Measurements from ENCODE around the gene SOX5.

The SOX5 gene

DNA sequence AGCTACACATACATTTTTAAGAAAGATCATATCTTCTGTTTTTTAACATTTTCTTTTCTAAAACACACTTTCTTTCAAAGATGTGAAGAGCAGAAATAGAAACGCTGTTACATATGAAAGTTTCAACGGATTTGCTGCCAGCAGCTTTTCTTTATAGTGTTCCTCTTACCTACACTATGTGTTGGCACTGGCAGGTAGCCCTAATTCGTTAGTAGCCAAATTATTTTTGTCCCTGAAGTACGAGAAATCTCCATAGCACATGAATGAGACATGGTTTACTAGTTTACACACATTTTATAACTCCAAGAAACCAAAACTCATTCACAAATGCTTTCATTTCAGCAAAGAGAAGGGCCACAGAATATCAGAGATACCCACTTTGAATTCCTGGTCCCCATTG lies 6.6 kb downstream of the SOX5 start:
- Histone ChIP-seq H3K36me3 (ENCODE audit: insufficient read depth, low read length) (peaks cover 3% of the 10 kb centered on the region), H3K9me3 (ENCODE audit: low read length) (no peaks in the 10 kb centered on the region), H3K4me3 (ENCODE audit: low read length) (no peak overlapping the region), H3K4me1 (ENCODE audit: insufficient read depth, low read length) (peaks cover 7% of the 10 kb centered on the region), H3K27me3 (ENCODE audit: insufficient read depth, low read length) (no peaks in the 10 kb centered on the region), H2AFZ (ENCODE audit: low read depth, low read length) (no peak overlapping the region)

DNA sequence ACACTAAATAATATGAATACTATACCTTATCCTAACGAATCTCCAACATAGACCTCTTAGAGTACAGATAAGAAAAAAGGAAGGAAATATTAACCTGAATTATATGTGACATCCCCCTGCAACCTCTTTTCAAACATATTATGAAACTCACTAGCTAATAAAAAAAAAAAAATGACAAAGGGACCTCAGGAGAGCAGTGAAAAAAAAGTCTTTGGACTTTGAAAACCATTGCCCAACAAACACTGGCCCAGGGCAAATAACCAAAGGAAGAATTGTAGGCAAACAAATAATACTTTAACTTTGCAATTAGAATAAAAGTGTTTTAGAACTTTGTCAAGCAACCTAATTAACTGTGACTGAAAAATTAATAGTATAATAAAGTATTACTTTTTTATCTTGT lies 7.7 kb downstream of the SOX5 start:
- Histone ChIP-seq H3K4me1 (ENCODE audit: insufficient read depth, low read length) (peaks cover 3% of the 10 kb centered on the region), H3K9me3 (ENCODE audit: low read length) (no peaks in the 10 kb centered on the region), H3K36me3 (ENCODE audit: insufficient read depth, low read length) (peaks cover 3% of the 10 kb centered on the region), H3K27me3 (ENCODE audit: insufficient read depth, low read length) (no peaks in the 10 kb centered on the region), H2AFZ (ENCODE audit: low read depth, low read length) (no peak overlapping the region), H3K4me3 (ENCODE audit: low read length) (no peak overlapping the region)

DNA sequence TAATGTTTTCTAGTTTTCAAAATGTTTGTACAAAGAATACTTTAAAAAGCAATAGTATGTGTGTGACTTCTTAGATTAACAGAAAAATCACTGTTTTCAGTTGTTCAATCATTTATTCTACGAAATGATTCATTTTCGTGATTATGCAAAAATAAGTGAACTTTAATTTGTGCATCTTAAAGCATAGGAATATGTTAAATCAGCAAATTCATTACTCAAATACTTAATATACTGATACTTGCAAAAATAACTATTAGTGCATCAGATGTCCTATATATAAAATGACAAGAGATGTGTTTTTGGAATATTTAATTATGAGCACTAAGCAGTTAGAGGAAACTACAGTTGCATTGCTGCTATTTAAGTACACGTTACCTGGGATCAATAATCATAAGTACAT lies 11.0 kb downstream of the SOX5 start:
- Histone ChIP-seq H3K4me3 (ENCODE audit: low read length) (no peak overlapping the region), H3K27me3 (ENCODE audit: insufficient read depth, low read length) (no peaks in the 10 kb centered on the region), H3K36me3 (ENCODE audit: insufficient read depth, low read length) (peaks cover 3% of the 10 kb centered on the region), H2AFZ (ENCODE audit: low read depth, low read length) (no peak overlapping the region), H3K4me1 (ENCODE audit: insufficient read depth, low read length) (no peaks in the 10 kb centered on the region), H3K9me3 (ENCODE audit: low read length) (no peaks in the 10 kb centered on the region)

DNA sequence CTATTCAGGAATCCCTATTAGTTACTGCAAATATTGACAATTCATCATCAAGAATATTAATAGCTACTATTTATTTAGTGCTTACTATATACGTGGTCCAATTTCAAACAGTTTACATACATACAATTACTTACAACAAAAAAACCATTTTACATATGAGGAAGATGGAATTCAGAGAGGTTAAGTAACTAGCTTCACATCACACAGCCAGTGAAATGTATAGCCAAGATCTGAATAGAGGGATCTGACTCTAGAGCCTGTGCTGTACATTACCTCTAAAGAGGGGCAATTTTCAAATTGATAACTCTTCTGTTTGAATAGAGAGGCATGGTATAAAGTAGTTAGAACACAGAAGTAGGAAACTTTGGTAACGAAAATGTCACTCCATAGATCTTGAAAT lies 18.3 kb downstream of the SOX5 start:
- no peaks in the 10 kb centered on the region for H3K36me3 ChIP-seq (ENCODE audit: insufficient read depth, low read length)
- no peak overlapping the region for H3K4me3 ChIP-seq (ENCODE audit: low read length)
- peaks cover 3% of the 10 kb centered on the region for H3K9me3 ChIP-seq (ENCODE audit: low read length)
- H3K4me1 ChIP-seq (ENCODE audit: insufficient read depth, low read length): peaks cover 13% of the 10 kb centered on the region
- H3K27me3 ChIP-seq (ENCODE audit: insufficient read depth, low read length): no peaks in the 10 kb centered on the region
- no peak overlapping the region for H2AFZ ChIP-seq (ENCODE audit: low read depth, low read length)

DNA sequence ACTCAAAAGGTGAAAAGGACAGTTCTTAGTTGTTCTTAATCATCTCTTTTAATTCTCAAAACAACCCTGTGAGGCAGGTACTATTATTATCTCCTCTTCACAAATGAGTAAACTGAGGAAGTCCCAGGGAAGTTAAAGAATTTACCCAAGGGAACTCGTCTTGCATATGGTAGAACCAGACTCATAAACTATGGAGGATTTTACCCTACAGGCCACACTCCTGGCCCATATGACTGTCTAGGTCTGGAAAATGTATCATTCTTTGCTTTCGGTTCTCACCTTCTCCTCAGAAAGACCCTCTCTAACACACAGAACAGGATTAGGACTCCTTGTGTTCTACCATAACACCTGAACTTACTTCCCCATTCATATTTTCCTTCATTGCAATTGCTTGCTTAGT lies 18.9 kb downstream of the SOX5 start:
- no peaks in the 10 kb centered on the region for H3K27me3 ChIP-seq (ENCODE audit: insufficient read depth, low read length)
- H3K36me3 ChIP-seq (ENCODE audit: insufficient read depth, low read length): no peaks in the 10 kb centered on the region
- H2AFZ ChIP-seq (ENCODE audit: low read depth, low read length): no peak overlapping the region

DNA sequence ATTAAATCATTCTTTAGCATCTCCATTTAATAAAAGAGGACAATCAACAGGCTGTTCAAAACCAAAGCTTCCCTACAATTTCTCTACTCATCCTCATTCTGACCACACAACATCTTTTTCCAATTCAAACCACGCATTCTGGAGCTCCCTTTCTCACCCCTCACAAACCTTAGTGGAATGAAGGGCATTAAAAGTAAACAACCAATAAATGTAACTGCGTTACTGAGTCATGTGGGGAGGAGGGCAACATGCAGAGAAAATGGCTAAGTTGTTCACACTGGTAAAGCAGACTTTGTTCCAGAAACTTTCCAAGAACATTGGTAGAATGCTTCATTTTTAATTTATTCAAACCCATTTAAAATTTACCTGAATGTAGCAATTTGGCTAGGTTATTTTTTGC lies 19.6 kb downstream of the SOX5 start:
- Histone ChIP-seq H3K4me1 (ENCODE audit: insufficient read depth, low read length) (peaks cover 13% of the 10 kb centered on the region), H3K36me3 (ENCODE audit: insufficient read depth, low read length) (no peaks in the 10 kb centered on the region), H2AFZ (ENCODE audit: low read depth, low read length) (no peak overlapping the region)

More for the DNA sequence above, 18.9 kb downstream of the SOX5 start:
- H3K4me1 ChIP-seq (ENCODE audit: insufficient read depth, low read length): peaks cover 13% of the 10 kb centered on the region
- no peak overlapping the region for H3K4me3 ChIP-seq (ENCODE audit: low read length)
- H3K9me3 ChIP-seq (ENCODE audit: low read length): peaks cover 3% of the 10 kb centered on the region

DNA sequence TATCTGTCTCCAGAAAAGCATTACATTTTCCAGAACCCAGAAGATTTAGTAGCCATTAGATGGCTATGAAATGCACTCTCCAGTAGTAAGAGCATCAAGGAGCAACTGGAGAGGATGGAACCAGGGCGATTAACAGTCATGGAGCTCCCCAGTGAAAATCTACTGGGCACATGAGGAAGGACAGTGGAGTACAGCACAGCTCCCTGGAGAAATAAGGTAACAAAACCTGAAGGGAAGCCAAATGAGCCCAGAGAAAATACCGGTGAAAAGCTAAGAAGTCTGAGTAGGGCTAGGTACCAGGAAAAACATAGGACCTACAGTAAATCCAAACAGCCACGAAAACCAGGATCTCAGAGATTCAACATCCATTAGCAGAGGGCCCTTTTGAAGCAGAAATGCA lies 21.6 kb downstream of the SOX5 start:
- Histone ChIP-seq H3K9me3 (ENCODE audit: low read length) (peaks cover 3% of the 10 kb centered on the region), H3K27me3 (ENCODE audit: insufficient read depth, low read length) (no peaks in the 10 kb centered on the region), H2AFZ (ENCODE audit: low read depth, low read length) (no peak overlapping the region), H3K4me3 (ENCODE audit: low read length) (no peak overlapping the region), H3K36me3 (ENCODE audit: insufficient read depth, low read length) (no peaks in the 10 kb centered on the region), H3K4me1 (ENCODE audit: insufficient read depth, low read length) (peaks cover 13% of the 10 kb centered on the region)

More for the DNA sequence above, 19.6 kb downstream of the SOX5 start:
- H3K9me3 ChIP-seq (ENCODE audit: low read length): peaks cover 3% of the 10 kb centered on the region
- H3K27me3 ChIP-seq (ENCODE audit: insufficient read depth, low read length): no peaks in the 10 kb centered on the region
- H3K4me3 ChIP-seq (ENCODE audit: low read length): no peak overlapping the region

DNA sequence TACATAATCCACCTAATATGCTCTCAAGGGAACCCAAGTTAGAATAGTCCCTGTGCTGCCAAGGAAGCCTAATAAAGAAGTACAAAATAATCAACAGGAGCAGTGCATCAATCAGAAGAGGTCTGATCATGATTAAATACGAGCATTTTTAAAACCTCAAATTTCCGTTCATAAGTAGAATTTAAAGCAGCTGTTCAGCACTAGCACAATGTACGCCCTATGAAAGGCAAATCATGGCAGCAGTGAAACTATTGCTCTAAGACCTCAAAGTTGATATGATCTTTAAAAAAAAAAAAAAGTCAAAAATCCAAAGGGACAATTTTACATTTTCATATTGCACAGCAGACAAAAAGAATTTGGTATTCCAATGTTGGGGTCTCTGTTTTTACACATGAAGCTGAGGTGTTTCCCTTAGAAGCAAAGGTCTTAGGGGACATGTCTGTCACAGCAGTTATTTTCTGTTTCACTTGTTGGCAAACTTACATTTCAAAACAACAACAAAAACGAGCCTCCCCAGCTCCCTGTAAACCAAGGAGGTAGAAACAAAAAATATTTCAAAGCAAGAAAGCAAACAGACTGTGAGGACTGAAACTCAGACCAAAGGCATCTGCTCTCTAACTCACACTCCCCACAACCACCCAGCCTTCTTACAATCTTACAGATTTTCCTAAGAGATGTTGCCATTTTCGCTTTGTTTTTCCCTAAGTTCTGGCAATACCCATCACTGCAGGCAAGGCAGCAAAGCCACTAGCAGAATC lies 28.2 kb downstream of the SOX5 start:
- Histone ChIP-seq H3K9me3 (ENCODE audit: low read length) (no peaks in the 10 kb centered on the region), H3K4me1 (ENCODE audit: insufficient read depth, low read length) (no peaks in the 10 kb centered on the region), H2AFZ (ENCODE audit: low read depth, low read length) (no peak overlapping the region), H3K36me3 (ENCODE audit: insufficient read depth, low read length) (no peaks in the 10 kb centered on the region), H3K4me3 (ENCODE audit: low read length) (no peak overlapping the region), H3K27me3 (ENCODE audit: insufficient read depth, low read length) (no peaks in the 10 kb centered on the region)

DNA sequence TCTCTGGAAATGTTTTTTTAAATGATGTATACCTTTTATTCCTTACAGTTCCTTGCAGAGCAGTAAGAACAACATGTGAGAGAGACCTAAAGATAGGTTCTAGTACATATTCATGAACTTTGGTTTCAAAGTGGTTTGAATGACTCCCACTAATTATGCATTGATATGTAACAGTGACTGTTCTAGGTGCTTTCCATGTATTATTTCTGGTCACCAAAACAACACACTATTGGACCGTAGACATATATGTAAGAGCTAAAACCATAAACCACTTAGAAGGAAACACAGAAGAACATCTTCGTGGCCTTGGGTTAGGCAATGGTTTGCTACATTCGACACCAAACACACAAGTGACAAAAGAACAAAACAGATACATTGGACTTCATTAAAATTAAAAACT lies 37.9 kb downstream of the SOX5 start:
- H3K4me3 ChIP-seq (ENCODE audit: low read length): no peak overlapping the region
- H3K27me3 ChIP-seq (ENCODE audit: insufficient read depth, low read length): no peaks in the 10 kb centered on the region
- H3K9me3 ChIP-seq (ENCODE audit: low read length): no peaks in the 10 kb centered on the region
- no peaks in the 10 kb centered on the region for H3K36me3 ChIP-seq (ENCODE audit: insufficient read depth, low read length)
- H2AFZ ChIP-seq (ENCODE audit: low read depth, low read length): no peak overlapping the region
- peaks cover 14% of the 10 kb centered on the region for H3K4me1 ChIP-seq (ENCODE audit: insufficient read depth, low read length)

DNA sequence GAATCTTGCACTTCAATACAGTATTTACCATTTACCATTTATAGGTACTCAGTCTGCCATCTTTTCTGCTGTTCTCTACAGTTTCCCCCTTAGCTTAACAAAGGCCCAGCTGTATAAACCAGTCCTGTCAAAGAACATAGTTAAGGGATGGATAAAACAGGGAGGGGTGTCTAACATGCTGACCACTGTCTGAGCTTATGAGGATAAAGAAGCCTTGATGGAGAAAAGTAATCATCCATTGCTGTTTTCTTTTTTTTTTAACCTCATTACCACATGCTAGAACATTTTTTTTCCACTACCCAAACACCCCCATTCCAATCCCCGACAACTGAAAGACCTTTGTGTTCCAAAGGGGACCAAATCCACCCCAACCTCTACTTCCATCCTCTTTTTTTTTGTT lies 39.9 kb downstream of the SOX5 start:
- Histone ChIP-seq H3K36me3 (ENCODE audit: insufficient read depth, low read length) (no peaks in the 10 kb centered on the region), H2AFZ (ENCODE audit: low read depth, low read length) (no peak overlapping the region), H3K4me3 (ENCODE audit: low read length) (no peak overlapping the region), H3K4me1 (ENCODE audit: insufficient read depth, low read length) (peaks cover 22% of the 10 kb centered on the region), H3K9me3 (ENCODE audit: low read length) (no peaks in the 10 kb centered on the region), H3K27me3 (ENCODE audit: insufficient read depth, low read length) (no peaks in the 10 kb centered on the region)

DNA sequence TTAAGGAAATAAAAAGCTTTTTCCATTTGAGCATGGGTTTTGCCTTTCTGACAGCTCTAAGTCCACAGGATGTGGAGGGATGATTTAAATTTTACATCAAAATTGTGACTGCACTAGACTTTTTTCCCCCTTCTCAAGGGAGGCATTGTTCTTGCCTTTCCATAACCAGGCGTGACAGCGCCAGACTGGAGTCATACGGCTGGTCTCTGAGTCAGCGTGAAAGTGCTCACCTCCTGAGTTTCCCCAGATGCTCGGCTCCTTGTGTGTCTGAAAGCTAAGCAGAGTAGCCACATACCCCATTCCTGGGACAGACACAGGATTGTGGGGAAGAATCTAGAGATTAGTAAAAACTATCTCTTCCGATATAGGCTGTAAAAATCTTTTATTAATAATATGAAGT lies 43.1 kb downstream of the SOX5 start:
- Histone ChIP-seq H3K4me1 (ENCODE audit: insufficient read depth, low read length) (peaks cover 22% of the 10 kb centered on the region), H3K9me3 (ENCODE audit: low read length) (no peaks in the 10 kb centered on the region), H2AFZ (ENCODE audit: low read depth, low read length) (no peak overlapping the region)

DNA sequence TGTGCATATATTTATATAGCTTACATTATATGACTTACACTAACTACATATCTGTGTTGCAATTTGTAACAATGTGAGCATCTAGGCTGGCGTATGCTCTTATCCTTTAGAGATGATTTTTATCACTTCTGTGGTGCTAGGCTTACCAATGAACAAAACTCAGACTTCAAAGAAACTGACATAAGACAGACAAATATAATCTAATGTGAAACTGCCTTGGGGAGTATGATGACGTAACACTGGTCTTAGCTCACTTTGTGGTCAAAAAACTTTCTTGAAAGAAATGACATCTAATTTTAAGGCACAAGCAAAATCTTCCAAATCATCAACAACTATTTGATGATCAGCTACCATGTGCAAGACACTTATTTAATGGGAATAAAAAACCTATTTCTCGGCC lies 50.0 kb downstream of the SOX5 start:
- H3K9me3 ChIP-seq (ENCODE audit: low read length): no peaks in the 10 kb centered on the region
- no peak overlapping the region for H2AFZ ChIP-seq (ENCODE audit: low read depth, low read length)
- H3K4me1 ChIP-seq (ENCODE audit: insufficient read depth, low read length): peaks cover 22% of the 10 kb centered on the region
- H3K27me3 ChIP-seq (ENCODE audit: insufficient read depth, low read length): no peaks in the 10 kb centered on the region
- H3K4me3 ChIP-seq (ENCODE audit: low read length): no peak overlapping the region
- H3K36me3 ChIP-seq (ENCODE audit: insufficient read depth, low read length): peaks cover 7% of the 10 kb centered on the region

More for the DNA sequence above, 43.1 kb downstream of the SOX5 start:
- no peaks in the 10 kb centered on the region for H3K27me3 ChIP-seq (ENCODE audit: insufficient read depth, low read length)
- no peaks in the 10 kb centered on the region for H3K36me3 ChIP-seq (ENCODE audit: insufficient read depth, low read length)
- H3K4me3 ChIP-seq (ENCODE audit: low read length): no peak overlapping the region

DNA sequence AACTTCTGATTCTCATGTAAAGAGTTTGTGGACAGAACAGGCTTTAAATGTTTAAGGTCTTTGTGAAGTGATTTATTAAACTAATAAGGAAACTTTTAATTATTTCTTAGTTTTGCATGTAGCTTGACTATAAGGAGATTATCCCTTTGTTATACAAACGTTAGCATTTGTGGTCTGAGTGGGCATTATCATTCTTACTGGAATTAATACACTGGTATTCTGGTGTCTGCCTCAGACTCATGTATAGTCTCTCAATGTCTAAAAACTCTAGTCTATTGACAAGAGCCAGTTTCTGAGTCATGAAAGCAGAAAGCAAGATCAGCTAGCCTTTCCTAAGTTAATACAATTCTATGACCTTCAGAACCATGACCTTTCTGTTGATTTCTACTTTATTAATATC lies 51.3 kb downstream of the SOX5 start:
- peaks cover 22% of the 10 kb centered on the region for H3K4me1 ChIP-seq (ENCODE audit: insufficient read depth, low read length)
- H3K4me3 ChIP-seq (ENCODE audit: low read length): no peak overlapping the region

DNA sequence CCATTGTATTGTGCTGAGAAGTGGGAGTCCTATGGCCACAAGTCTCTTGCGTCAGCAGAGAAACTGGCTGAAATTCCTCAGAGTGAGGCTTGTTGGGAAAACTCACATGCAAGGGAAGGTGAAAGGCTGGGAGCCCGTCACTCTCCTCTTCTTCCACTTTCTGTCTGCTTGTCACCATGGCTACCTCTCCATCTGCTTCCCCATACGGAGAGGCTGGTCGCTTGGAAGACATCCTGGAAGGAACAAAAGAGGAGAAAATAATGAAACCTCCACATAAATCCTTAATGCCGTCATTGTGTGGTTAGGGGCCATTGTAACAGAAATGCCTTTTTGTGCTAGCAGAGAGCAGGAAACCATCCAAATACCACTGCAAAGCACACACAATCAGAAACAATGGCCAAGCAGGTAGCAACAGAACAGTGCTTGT lies 53.7 kb downstream of the SOX5 start:
- peaks cover 22% of the 10 kb centered on the region for H3K4me1 ChIP-seq (ENCODE audit: insufficient read depth, low read length)
- peak overlapping the region; percentile 26 for H3K4me3 ChIP-seq (ENCODE audit: low read length)
- H3K36me3 ChIP-seq (ENCODE audit: insufficient read depth, low read length): peaks cover 20% of the 10 kb centered on the region
- no peaks in the 10 kb centered on the region for H3K27me3 ChIP-seq (ENCODE audit: insufficient read depth, low read length)
- no peaks in the 10 kb centered on the region for H3K9me3 ChIP-seq (ENCODE audit: low read length)
- peak overlapping the region; percentile 3 for H2AFZ ChIP-seq (ENCODE audit: low read depth, low read length)

More for the DNA sequence above, 51.3 kb downstream of the SOX5 start:
- Histone ChIP-seq H3K36me3 (ENCODE audit: insufficient read depth, low read length) (peaks cover 20% of the 10 kb centered on the region), H3K27me3 (ENCODE audit: insufficient read depth, low read length) (no peaks in the 10 kb centered on the region), H3K9me3 (ENCODE audit: low read length) (no peaks in the 10 kb centered on the region), H2AFZ (ENCODE audit: low read depth, low read length) (no peak overlapping the region)
